Measurements from ENCODE around the gene AGBL2.

Gene AGBL2

GRCh38 chr11:47616726-47617416, 98.3 kb downstream of the AGBL2 start:
- DNase-seq (ENCODE audit: low spot score in 2 of 2) (no peak), ATAC-seq (replicated peaks; ENCODE audit: extremely low read depth, poor library complexity, severe bottlenecking) (no peak)
- Mint-ChIP-seq H3K27ac (ENCODE audit: low read depth) (no peak overlapping the region), H3K27me3 (no peaks in the 10 kb centered on the region), H3K9me3 (no peaks in the 10 kb centered on the region), H3K4me1 (no peaks in the 10 kb centered on the region), H3K36me3 (ENCODE audit: insufficient read depth) (peaks cover 31% of the 10 kb centered on the region), H3K4me3 (no peak overlapping the region)

GRCh38 chr11:47615249-47615648, 99.9 kb downstream of the AGBL2 start:
- peaks cover 27% of the 10 kb centered on the region for H3K36me3 Mint-ChIP-seq (ENCODE audit: insufficient read depth)
- no peak for ATAC-seq (replicated peaks; ENCODE audit: extremely low read depth, poor library complexity, severe bottlenecking)
- H3K4me1 Mint-ChIP-seq: no peaks in the 10 kb centered on the region
- no peak overlapping the region for H3K4me3 Mint-ChIP-seq
- no peaks in the 10 kb centered on the region for H3K9me3 Mint-ChIP-seq
- no peak overlapping the region for H3K27ac Mint-ChIP-seq (ENCODE audit: low read depth)
- DNase-seq (ENCODE audit: low spot score in 2 of 2): no peak
- no peaks in the 10 kb centered on the region for H3K27me3 Mint-ChIP-seq

GRCh38 chr11:47611348-47611794, 103.8 kb downstream of the AGBL2 start:
- Mint-ChIP-seq H3K36me3 (ENCODE audit: insufficient read depth) (peaks cover 5% of the 10 kb centered on the region), H3K27ac (ENCODE audit: low read depth) (no peak overlapping the region), H3K4me3 (no peak overlapping the region), H3K9me3 (no peaks in the 10 kb centered on the region), H3K4me1 (no peaks in the 10 kb centered on the region), H3K27me3 (no peaks in the 10 kb centered on the region)
- DNase-seq (ENCODE audit: low spot score in 2 of 2) (no peak), ATAC-seq (replicated peaks; ENCODE audit: extremely low read depth, poor library complexity, severe bottlenecking) (no peak)

- Mint-ChIP-seq H3K27me3 (no peaks in the 10 kb centered on the region), H3K9me3 (no peaks in the 10 kb centered on the region), H3K36me3 (ENCODE audit: insufficient read depth) (peaks cover 1% of the 10 kb centered on the region), H3K4me1 (no peaks in the 10 kb centered on the region), H3K27ac (ENCODE audit: low read depth) (no peak overlapping the region), H3K4me3 (no peak overlapping the region)
- no peak for ATAC-seq (replicated peaks; ENCODE audit: extremely low read depth, poor library complexity, severe bottlenecking)
- no peak for DNase-seq (ENCODE audit: low spot score in 2 of 2)
These were observed 105.5 kb downstream of the AGBL2 start for GRCh38 chr11:47609675-47610074.

All from central memory CD8-positive, alpha-beta T cell (primary cell).